Fibroblast of the conjunctiva (primary cell): ENCODE results near the gene ARHGAP12.

Source experiments
- DNase-seq: peaks from one replicate; pipeline ENCODE4 v3.0.0-alpha.2; 2010; ENCODE audit warnings: low read depth

Gene ARHGAP12

DNA sequence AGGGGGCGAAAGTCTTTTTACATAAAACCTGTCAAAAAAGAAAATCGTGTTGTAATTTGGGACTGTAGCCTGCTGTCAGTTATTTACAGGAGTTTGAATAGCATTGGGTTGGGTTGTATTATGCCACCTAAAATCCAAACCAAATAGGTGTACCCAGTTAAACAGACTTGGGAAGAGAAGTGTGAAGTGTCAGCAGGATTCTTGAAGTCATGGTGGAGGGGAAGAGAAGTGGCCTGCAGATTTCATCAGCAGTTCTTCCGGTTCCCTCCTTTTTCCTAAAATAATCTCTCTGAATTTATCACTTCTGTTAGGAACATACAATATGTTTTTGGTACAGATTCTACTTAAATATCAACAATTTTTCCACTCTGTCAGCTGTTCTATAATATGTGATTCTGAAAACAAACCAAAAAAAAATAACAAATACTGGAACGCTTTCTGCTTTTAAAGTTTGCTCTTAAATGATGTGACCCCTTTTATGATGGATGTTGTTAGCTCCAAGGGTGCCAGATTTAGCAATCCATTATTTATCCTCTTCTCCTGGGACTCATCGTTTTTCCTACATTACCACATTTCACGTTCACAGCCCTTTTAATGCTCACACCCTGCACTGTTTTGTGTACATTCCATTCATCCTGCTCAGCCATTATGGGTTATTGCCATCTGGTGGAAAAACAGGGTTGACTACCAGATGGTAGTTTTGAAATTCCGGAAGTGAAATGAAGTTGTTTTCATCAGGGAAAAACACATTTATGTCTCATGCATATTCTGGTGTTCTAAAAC is 18.7 kb upstream of the ARHGAP12 start:
- DNase-seq = peak; percentile 89

GRCh38 chr10:31945392-31945791 is 16.8 kb upstream of the ARHGAP12 start:
- DNase-seq = no peak

DNA sequence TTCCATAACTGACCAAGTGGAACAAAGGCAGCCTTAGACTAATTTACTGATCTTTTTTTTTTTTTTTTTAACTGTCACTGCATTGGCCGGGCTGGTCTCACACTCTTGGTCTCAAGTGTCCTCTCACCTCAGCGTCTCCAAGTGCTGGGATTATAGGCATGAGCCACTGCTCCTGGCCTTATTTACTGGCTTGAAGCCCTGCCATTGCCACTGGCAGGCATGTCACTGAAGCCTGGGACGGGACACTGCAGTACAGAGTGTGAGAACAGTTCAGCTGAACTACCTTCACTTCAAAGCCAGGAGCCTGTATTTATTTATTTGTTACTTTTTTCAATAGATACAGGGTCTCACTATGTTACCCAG is 15.4 kb upstream of the ARHGAP12 start:
- no peak for DNase-seq

DNA sequence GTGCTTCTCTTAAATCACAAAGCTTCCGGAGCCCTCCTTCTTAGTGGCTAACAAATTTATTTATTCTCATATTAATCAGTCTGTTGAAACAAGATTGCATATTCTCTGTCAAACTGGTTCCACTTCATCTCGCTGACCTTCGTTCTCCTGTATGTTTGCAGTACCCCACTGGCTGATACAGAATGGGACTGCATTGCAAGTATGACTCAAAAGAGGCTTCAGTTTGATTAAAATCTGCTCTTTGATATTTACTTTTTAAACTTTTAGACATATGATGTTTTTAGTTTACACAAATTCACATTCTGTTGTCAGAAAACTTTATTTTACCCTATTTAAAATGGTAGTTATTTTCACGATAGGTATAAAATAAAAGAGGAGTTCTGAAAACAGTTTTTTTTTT is 14.3 kb upstream of the ARHGAP12 start:
- DNase-seq = no peak

GRCh38 chr10:31942435-31942834 is 13.8 kb upstream of the ARHGAP12 start:
- no peak for DNase-seq

DNA sequence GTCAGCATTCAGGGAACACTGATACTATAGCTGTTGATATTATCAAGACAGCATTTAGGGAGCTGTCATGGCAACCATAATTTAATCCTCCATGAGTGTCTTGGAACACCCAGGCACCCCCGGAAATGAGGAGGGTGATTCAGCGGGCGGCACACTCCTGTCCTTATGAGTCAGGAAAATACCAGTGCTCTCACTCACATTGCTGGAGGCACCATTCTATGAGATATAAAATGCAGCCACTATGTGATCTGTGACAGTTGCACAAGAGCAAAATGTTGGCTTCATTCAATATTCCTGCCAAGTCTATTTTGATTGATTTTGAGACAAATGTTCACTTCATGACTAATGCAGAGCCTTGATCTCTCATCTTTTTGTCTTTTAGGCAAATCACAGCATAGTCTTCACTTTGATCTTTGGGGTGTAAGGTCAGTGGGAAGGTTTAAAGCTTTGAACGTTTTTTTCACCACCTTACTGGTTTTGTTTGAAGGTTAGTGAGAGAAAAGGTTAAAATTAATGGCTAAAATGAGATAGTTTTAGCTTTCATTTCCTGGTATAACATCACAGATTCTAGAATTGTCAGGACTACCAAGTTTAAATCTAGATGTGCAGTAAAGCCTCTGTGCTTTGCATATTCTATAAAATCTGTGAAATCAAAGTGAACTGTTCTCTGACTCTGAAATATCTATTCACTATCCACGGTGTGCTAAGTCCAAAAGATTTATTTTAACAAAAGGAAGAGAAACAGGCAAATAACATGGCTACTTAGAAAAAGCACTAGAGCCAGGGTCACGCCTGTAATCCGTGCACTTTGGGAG is 12.4 kb upstream of the ARHGAP12 start:
- peak; percentile 92 for DNase-seq

GRCh38 chr10:31939797-31940708 is 11.4 kb upstream of the ARHGAP12 start:
- DNase-seq = no peak

GRCh38 chr10:31937371-31937770 is 8.7 kb upstream of the ARHGAP12 start:
- DNase-seq = no peak

DNA sequence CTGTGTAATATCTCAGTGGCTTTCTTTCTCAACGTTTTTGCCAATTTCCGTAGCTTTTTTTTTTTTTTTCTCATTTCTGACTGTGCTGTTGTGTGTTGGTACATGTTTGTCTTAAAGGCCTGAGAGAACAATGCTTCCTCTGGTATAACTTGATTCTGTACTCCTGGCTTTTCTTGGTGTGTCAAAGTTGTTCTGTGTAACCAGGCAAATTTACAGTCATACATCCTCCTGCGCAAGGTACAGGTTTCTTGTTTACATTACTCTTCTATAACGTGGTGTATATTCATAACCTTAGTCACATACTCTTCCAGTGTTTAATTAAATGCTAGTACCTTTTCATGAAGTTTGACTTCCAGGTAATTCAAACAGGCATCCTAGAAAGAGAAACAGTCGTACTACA is 8.3 kb upstream of the ARHGAP12 start:
- DNase-seq = no peak

DNA sequence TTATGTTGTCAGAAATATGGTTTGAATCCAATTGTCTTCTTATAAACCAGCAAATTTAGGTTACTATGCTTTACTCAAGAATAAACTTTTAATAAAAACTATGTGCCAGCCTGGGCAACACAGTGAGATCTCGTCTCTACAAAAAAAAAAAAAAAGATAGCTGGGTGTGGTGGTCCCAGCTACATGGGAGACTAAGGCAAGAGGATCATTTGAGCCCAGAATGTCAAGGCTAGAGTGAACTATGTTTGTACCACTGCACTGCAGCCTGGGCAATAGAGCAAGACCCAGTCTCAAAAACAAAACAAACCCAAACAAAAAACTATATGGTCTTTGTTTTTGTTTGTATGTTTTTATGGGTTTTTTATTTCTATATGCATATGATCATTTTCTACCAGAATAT is 7.5 kb upstream of the ARHGAP12 start:
- no peak for DNase-seq

GRCh38 chr10:31935678-31936077 is 7.0 kb upstream of the ARHGAP12 start:
- no peak for DNase-seq

GRCh38 chr10:31932838-31933237 is 4.2 kb upstream of the ARHGAP12 start:
- DNase-seq = no peak

DNA sequence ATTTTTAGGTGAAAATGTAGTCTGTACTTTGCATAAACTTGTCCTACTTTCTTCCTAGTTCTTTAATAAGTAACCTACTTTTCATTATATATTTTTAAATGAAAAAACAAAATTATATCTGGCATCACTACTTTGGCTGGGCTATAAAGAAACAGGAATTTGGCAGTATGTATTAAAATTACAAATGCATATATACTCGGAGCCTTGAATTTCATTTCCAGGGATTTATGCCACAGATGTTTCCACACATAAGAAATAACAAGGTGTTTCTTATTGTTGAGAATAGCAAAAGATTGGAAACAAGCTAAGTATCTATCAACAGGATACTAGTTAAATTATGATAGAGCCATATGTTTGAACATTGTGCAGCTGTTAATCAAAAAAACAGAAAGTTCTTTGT is 2.2 kb upstream of the ARHGAP12 start:
- no peak for DNase-seq

DNA sequence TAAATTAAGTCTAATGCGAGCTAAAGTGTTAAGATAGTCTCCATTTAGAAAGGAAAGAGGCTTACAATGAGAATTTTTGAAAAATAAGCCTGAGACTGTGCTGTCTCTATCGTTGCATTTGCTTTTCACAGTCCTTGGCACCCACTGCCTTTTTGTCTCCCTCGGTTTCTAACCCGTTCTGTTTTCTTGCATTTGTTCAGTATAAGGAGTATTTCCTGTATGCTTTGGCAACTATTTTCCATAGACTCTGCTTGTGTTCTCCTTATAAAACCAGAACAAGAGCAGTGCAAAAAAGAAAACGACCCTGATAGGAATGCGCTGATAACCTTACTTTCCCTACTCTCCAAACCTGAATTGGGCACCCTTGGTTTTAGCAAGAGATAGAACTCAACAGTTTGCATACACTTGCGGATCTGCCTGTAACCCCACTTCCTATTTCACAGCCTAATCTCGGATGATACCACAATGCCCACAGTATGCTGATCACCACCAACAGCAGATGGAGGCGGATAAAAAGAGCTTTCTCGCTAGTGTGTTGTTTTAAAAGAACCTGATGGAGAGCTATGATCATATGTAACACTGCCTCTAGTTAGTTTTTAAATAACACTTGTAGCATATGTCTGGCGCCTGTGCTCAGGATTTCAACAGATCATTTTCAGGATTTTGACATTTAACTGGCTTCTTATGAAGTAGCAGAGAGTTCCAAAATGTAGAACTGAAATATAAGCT is 1.6 kb upstream of the ARHGAP12 start:
- DNase-seq = no peak

GRCh38 chr10:31929261-31930022 is 811 bp upstream of the ARHGAP12 start:
- DNase-seq = no peak

DNA sequence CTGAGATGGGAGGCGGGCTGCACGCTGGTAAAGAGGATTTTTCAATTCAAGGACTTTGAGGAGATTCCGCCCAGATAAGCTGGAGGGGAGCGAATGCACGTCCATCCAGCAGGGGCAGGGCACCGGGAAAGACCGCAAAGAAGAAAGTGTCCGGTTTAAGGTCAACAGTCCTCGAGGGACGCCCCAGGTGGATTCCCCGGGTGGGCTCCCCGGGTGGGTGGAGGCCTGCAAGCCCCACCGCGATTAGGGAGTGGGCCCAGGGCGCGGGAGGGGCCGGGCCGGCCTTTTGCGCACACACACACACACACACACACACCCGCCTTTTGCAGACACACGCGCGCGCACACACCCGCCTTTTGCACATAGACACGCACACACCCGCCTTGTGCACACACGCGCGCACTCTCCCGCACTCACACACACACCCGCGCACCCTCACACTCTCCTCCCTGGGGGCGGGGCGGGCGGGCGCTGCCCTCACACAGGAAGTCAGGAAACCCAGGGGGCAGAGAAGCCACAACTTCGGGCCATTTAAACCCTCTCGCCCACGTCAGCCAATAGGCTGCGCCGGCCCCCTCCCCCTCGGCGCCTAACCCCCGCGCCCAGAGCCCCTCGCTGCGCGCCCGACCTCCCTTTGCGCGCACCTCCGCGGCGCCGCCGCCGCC is 615 bp downstream of the ARHGAP12 start:
- no peak for DNase-seq

GRCh38 chr10:31927565-31927883 is 1.1 kb downstream of the ARHGAP12 start:
- DNase-seq = no peak

DNA sequence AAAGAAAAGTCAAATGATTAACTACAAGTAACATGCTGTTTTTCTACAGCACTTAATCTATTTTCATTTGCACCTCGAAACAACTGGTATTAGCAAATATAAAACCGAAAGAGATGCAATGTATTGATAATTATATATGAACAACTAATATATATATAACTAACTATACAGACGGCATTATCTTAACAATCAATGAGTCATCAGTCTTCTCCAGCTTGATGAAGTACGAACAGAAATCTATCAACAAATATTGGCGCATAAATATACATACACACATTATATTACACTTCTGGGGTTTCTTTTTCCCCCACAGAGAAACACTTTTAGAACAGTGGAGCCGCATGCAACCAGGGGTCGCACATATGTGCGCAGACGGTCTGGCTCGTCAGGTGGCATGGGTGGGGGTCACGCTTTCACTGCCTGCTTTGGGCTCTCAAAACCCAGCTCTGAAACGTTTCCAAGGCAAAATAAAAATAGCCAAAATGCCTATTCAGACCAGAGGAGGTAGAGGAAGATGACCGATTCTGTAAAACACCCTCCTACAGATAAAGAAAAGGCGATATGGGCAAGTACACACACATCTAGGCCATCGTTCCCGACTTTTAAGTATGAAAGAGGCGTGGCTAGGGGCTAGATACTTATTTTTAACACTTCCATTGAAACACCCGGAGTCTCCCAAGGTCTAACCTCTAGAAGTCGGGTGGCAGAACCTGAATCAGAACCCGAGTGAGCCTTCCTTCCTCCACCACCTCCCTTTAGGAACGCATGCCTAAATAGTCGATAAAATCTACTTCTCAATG is 1.7 kb downstream of the ARHGAP12 start:
- DNase-seq = no peak

- no peak for DNase-seq
Observed at GRCh38 chr10:31926160-31926559, 2.5 kb downstream of the ARHGAP12 start.

GRCh38 chr10:31924833-31925232 is 3.8 kb downstream of the ARHGAP12 start:
- no peak for DNase-seq
